SIG-M5 treated with dmso at 0.1 percent for 504 hours (cell line): ENCODE results near the gene POU2F2.

Experiments used
- DNase-seq: peaks from one replicate; lab custom pipeline; 2025; ENCODE audit not compliant: unreplicated experiment; lab: John Stamatoyannopoulos, UW

POU2F2 gene

GRCh38 chr19:42132030-42132628, at the start of gene POU2F2:
TSS of gene POU2F2 (minus strand) at chr19:42132446. CDS start at chr19:42132411, 35 bp downstream.
- peak; percentile 48 for DNase-seq

- no peak for DNase-seq
Observed at GRCh38 chr19:42178791-42179674, 46.8 kb upstream of the POU2F2 start.

DNA sequence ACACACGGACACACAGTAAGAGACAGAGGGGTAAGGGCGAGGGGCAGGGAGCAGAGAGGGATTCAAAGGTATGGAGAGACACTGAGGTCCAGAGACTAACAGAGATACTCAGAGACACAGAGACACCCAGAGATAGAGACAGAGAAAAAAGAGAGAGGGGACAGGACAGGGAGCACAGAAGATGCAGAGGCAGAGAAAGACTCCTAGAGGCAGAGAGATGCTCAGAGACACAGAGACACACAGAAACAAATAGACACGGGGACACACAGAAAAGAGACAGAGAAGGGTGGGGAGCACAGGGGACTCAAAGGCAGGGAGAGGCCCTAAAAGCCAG, 45.4 kb upstream of the POU2F2 start:
- DNase-seq = no peak

DNA sequence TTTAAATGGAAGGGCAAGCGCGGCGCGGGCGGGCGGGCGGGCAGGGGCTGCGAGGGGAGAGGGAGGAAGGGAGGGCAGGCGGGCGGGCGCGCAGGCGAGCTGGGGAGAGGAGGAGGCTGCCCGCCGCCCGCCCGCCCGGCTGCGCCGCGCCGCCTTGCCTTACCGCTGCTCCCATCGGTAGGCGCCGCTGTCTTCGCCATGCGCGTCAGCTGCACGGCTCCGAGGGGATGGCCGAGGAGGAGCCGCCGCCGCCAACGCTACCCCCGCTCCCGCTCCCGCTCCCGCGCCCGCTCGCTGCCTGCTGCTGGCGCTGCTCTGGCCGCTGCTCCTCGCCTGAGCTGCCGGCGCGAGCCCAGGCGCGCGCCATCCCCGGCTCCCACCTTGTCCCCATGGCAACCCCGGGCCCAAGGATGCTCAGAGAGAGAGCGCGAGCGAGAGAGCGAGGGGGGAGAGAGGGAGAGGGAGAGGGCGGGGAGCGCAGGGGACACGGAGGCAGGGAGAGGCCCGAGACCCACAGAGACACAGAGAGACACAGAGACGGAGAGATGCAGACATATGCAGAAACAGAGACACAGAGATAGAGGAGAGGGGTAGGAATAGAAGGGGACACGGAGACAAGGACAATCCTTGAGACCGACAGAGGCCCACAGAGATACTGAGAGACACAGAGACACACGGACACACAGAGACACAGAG, 44.9 kb upstream of the POU2F2 start:
- DNase-seq = peak; percentile 60

DNA sequence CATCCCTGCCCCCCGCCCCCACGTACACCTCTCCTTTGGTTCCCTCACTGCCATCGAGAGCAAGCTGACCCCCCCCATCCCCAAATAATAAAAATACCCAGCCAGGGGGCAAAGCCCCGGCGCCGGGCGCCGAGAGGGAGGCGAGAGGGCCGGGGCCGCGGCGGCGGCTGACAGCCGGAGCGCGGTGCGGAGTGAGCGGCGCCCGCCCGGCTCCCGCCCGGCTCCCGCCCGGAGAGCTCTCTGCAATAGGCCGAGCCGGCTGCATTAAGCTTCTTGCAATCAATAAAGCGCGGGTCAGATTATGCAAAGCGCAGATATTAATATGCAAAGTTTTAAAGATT, 44.4 kb upstream of the POU2F2 start:
- DNase-seq = peak; percentile 47

GRCh38 chr19:42175952-42176648, 43.9 kb upstream of the POU2F2 start:
- no peak for DNase-seq

- DNase-seq = no peak
Observed at GRCh38 chr19:42174958-42175734, 42.9 kb upstream of the POU2F2 start.

DNA sequence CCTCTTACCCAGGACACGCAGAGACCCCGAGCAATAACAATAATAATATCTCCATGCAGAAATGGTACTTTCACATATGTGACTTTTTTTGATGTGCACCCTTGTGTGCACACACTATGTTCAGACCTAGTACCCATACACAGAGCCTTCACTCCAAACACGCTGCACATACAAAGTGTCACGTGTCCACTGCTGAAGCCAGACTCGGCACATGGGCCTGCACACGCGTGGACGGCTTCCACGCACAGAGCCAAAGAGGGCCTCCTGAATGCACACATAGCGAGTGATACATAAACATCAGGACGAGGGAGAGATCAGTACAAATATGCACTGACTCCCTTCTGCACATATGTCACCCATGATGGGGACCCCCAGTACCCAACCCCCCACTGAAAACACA, 41.9 kb upstream of the POU2F2 start:
- DNase-seq = no peak

DNA sequence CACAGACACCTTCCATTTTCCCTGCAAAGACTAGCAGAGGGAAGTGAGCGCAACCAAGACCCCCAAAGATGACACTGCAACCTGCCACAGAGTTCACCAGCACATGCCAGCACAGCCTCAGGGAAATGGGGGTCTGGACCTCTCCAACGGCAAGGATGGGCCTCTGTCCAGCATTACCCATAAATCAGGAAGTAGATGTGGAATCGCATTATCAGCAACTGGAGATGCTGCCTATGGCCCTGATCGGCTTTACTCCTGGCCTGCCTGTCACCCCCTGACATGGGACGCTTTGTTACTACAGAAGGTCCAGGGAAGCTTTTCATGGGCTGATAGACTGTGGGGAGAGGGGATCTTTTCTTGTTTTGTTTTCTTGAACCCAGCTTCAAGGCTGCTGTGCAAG, 41.4 kb upstream of the POU2F2 start:
- DNase-seq = no peak

GRCh38 chr19:42172261-42172660, 40.0 kb upstream of the POU2F2 start:
- no peak for DNase-seq

GRCh38 chr19:42170715-42171114, 38.5 kb upstream of the POU2F2 start:
- DNase-seq = no peak

GRCh38 chr19:42169486-42170413, 37.5 kb upstream of the POU2F2 start:
- DNase-seq = no peak

GRCh38 chr19:42168206-42168605, 36.0 kb upstream of the POU2F2 start:
- no peak for DNase-seq

- no peak for DNase-seq
Observed at GRCh38 chr19:42166316-42166715, 34.1 kb upstream of the POU2F2 start.

DNA sequence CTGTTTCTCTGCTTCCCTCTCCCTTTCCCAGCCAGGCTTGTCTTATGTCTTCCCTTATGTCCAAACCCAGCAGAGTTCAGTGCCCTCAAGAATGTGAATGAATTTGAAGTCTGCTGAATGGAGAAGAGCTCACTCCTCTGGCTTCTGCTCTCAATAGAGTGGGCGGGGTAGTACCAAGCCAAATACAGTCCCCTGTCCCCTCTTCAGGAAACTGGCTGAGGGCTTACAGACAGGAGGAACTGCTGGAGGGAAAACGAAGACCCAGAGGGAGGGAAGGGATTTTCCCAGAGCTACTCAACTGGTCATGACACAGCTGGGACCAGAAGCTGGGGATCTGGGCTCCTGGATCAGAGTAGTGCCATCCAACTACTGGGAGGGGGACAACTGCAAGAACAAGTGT, 32.9 kb upstream of the POU2F2 start:
- no peak for DNase-seq

- no peak for DNase-seq
Observed at GRCh38 chr19:42161616-42162263, 29.5 kb upstream of the POU2F2 start.

DNA sequence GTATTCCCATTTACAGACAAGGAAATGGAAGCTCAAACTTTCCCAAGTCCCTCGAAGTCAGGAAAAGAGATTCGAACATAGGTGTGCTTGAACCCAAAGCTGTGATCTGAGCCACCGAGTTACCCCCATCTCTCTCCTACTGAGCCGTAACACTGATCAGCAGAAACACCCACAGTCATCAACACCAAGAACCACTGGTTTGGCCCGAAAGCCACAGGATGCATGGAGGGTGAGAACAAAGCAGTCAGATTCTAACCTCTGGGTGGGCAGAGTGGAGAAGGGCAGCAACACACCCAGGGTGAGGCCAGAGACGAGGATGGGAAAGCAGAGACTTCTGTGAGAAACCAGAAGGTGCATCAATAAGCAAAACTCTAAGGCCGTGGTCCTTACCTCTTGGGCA, 27.7 kb upstream of the POU2F2 start:
- DNase-seq = no peak

- no peak for DNase-seq
Observed at GRCh38 chr19:42158926-42159325, 26.7 kb upstream of the POU2F2 start.

GRCh38 chr19:42156571-42156970, 24.3 kb upstream of the POU2F2 start:
- no peak for DNase-seq
